IgD-negative memory B cell (primary cell): ENCODE measurements around the gene UBE2Q2. TPM values are rescaled to one million over a fixed set of nuclear protein-coding genes. Genes with fewer than 3 reads are reported as not detected.
"Not testable (repeated sequence)": the region's sequence is repeated elsewhere in the genome, so short reads cannot be mapped to it uniquely, and the experiment has no call there.

Source experiments
- H3K27ac Mint-ChIP-seq, 3 donors: one replicate each; pipeline ENCODE4 v1.8.0; 2020 to 2022; ENCODE audit warnings: mild to moderate bottlenecking in 3 of 3, mixed read lengths in 3 of 3, moderate library complexity in 1 of 3
- H3K27me3 Mint-ChIP-seq: one replicate; pipeline ENCODE4 v1.8.0; 2021; ENCODE audit warnings: mixed read lengths
- H3K36me3 Mint-ChIP-seq: one replicate; pipeline ENCODE4 v1.8.0; 2020; ENCODE audit warnings: mild to moderate bottlenecking, mixed read lengths
- H3K4me1 Mint-ChIP-seq, 3 donors: one replicate each; pipeline ENCODE4 v1.8.0; 2020 to 2022; ENCODE audit warnings: mixed read lengths in 3 of 3, mild to moderate bottlenecking in 1 of 3
- H3K4me3 Mint-ChIP-seq, 4 donors: one replicate each; pipeline ENCODE4 v1.8.0; 2020 to 2022; ENCODE audit warnings: mild to moderate bottlenecking in 4 of 4, mixed read lengths in 4 of 4, moderate library complexity in 3 of 4
- H3K9me3 Mint-ChIP-seq, 3 donors: one replicate each; pipeline ENCODE4 v1.8.0; 2020 to 2021; ENCODE audit warnings: mixed read lengths in 3 of 3, mild to moderate bottlenecking in 1 of 3
- polyA plus RNA-seq: library from polyadenylated mRNA; unstranded; fragments of 300-500 nt; fragmentation: Illumina TruSeq; gene quantifications from one replicate; pipeline ENCODE4 v1.2.3, GENCODE V29; 2021

UBE2Q2 gene
- polyA plus RNA-seq, 1 donor from 2014 or later: 21.4 TPM

DNA sequence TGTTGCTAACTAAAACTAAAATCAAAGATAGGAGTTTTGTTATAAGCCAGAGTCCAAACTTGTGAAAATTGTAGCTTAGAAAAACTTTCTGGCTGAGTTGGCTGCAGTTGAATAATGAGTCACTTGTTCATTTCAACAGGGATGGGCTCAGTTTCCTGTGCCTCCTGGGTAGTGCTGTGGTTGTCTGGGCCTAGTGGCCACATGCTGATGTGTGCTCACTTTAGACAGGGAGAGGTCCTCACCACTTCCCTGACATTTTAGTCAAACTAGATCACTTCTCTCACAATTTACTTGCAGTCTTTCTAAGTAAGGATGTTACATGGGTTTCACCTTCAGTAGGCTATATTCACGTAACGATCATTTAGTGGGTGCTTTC, 6.3 kb upstream of the UBE2Q2 start:
- Mint-ChIP-seq H3K27ac (no peak overlapping the region), H3K36me3 (no peaks in the 10 kb centered on the region), H3K4me1 (peaks cover 0 to 5% (median 1%) of the 10 kb centered on the region in 3 donors), H3K9me3 (no peaks in the 10 kb centered on the region), H3K27me3 (no peaks in the 10 kb centered on the region), H3K4me3 (no peak overlapping the region)

DNA sequence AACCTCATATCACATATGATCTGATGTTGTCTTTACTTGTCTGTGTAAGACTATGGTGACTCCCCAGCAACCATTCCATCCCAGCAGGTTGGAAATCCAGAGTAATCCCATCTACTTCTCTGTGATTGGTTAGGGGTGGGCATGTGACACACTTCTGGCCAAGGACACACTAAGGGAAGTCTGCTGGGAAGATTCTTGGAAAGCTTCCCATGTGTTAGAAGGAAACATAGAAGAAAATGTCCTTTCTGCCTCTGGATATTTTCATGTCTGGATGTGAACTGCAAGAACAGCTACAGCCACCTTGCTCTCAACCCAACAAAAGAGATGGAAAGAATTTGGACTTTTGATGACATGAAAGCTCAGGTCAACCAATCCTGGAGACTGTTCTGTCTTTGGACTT, 2.6 kb upstream of the UBE2Q2 start:
- H3K9me3 Mint-ChIP-seq: no peaks in the 10 kb centered on the region
- H3K27ac Mint-ChIP-seq: peak overlapping the region in 1 of 3 donors; percentile 23
- H3K4me3 Mint-ChIP-seq: peak overlapping the region in 1 of 4 donors; percentile 91
- peaks cover 18 to 21% (median 21%) of the 10 kb centered on the region in 3 donors for H3K4me1 Mint-ChIP-seq
- peaks cover under 1% of the 10 kb centered on the region for H3K36me3 Mint-ChIP-seq
- H3K27me3 Mint-ChIP-seq: no peaks in the 10 kb centered on the region

DNA sequence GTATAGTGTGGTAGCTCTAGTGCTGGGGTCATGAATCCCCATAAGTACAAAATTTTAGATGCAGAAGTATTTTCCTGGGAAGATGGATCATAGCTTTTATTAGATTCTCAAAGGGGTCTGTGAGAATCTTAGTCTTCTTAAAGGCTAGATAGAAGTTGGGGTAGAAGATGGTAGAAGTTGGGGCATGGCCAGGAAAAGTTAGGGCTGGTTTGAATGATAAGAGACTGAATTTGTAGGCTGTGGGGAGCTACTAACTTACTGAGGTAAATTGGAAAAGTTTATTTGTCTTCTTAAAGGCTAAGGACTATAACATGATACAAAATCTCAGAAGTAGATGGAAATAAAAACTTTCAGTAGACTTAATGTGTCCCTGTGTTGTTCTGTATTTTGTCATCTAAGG, 1.6 kb upstream of the UBE2Q2 start:
- Mint-ChIP-seq H3K9me3 (no peaks in the 10 kb centered on the region), H3K36me3 (peaks cover 1% of the 10 kb centered on the region), H3K27me3 (no peaks in the 10 kb centered on the region), H3K4me3 (peak overlapping the region; percentile 13 to 91 (median 76)), H3K27ac (peak overlapping the region in 2 of 3 donors; percentile 20 to 46), H3K4me1 (peaks cover 21 to 26% (median 23%) of the 10 kb centered on the region in 3 donors)

DNA sequence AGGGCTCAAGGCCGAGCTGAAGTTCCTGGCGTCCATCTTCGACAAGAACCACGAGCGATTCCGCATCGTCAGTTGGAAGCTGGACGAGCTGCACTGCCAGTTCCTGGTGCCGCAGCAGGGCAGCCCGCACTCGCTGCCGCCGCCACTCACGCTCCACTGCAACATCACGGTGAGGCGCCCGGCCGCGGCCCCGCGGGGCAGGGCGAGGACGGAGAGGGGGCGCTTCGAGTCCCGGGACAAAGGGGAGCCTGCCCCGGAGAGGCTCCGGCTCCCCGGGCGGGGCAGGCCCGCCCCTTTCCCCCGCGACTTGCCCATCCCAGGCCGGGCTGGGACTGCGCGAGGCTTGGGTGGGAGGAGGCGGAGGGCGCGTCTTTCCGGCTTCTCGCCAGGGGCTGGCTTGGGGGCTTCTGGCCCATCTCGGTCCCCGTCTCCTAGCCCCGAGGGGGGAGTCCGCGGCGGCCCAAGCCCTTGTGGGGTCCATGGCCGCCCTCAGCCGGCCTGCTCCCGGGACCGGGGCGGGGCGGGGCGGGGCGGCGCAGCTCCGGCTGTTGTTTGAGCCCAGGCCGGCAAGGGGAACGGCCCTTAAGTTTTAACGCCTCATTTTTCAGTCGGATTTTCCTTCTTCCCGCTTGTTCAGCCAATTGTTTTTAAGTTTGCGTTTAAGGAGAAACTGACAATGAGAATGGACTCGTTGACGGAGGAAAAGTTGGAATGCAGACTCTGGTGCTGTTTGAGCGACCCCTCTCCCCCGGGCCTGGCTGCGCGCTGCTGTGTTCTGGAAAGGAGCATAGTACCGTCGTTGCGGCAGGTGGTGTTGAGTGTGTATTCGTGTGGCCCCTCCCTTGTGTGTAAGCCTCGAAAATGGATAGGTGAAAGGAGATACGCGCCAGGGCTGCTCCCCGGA, 683 bp downstream of the UBE2Q2 start:
- Mint-ChIP-seq H3K27ac (peak overlapping the region; percentile 87 to 93 (median 89)), H3K4me3 (peak overlapping the region; percentile 90 to 97 (median 96)), H3K36me3 (peaks cover 4% of the 10 kb centered on the region), H3K4me1 (peaks cover 33 to 43% (median 41%) of the 10 kb centered on the region in 3 donors), H3K27me3 (no peaks in the 10 kb centered on the region), H3K9me3 (no peaks in the 10 kb centered on the region)

DNA sequence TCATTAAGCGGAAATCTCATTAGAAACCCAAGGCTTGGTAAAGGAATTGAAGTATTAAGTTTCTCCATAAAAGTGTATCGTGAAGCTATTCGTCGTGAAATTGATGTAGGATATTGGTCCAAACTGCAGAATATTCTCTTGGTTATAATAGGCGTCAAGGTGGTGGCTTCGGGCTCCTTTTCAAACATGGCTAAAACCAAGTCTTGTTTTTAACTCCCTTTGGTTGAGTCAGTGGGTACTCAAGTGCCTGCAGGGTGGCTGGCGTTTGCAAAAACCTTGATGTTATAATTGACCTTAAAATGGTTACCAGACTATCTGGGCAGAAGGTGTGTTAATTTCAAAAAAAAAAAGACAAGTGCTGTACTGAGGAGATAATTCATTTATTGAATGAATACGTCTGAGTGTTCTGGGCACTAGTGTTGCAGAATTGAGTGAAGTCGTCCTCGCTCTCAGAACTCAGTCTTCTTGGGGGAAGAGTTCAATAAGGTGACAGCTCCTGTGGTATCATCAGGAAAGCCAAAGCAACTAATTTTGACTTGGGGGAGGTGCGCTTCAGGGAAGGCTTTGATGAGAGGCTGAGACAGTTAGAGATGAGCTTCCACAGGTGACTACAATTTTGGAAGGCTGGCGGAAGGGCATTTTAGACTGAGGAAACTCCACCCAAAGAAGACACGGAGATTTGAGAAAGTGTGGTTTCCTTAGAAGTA, 1.5 kb downstream of the UBE2Q2 start:
- Mint-ChIP-seq H3K9me3 (no peaks in the 10 kb centered on the region), H3K36me3 (peaks cover 4% of the 10 kb centered on the region), H3K27ac (peak overlapping the region; percentile 85 to 93 (median 87)), H3K4me1 (peaks cover 33 to 48% (median 45%) of the 10 kb centered on the region in 3 donors), H3K27me3 (no peaks in the 10 kb centered on the region), H3K4me3 (peak overlapping the region; percentile 90 to 97 (median 96))

DNA sequence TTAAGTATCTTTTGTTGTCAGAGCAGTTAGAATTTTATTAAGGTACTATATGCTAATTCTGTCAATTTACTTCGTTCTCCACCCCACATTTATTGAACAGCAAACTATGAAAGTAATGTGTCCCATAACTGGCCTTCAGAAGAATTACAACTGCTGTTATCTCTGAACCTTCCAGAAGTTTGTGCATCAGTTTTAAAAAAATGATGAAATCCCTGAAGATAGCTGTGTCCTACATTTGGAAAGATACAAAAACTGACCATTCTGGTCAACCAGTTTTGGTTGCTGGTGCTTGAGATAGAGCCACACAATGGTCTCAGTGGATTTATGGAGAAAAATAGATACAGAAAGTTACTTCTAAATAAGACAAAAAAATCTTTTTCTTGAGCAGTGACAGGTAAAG, 5.9 kb downstream of the UBE2Q2 start:
- H3K27ac Mint-ChIP-seq: no peak overlapping the region
- H3K4me1 Mint-ChIP-seq: peaks cover 46 to 56% (median 53%) of the 10 kb centered on the region in 3 donors
- H3K36me3 Mint-ChIP-seq: peaks cover 7% of the 10 kb centered on the region
- H3K9me3 Mint-ChIP-seq: no peaks in the 10 kb centered on the region
- H3K4me3 Mint-ChIP-seq: peak overlapping the region in 1 of 4 donors; percentile 35
- no peaks in the 10 kb centered on the region for H3K27me3 Mint-ChIP-seq

DNA sequence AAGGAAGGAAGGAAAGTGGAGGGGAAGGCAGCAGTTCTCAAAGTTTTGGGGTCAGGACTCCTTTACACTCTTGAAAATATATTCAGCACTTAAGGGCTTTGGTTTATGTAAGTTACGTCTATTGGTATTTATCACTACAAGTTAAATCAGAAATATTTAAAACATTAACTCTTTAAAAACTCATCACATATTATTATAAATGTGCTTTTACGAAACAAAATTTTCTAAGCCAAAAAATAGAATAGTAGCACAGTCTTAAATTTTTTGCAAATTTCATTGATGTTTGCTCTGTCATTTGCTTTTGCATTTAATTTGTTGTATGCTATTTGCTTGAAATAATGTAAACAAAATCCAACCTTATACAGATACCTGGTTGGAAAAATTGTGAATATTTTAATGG, 7.5 kb downstream of the UBE2Q2 start:
- peak overlapping the region in 1 of 4 donors; percentile 78 for H3K4me3 Mint-ChIP-seq
- no peaks in the 10 kb centered on the region for H3K9me3 Mint-ChIP-seq
- peaks cover 31 to 42% (median 38%) of the 10 kb centered on the region in 3 donors for H3K4me1 Mint-ChIP-seq
- peaks cover 6% of the 10 kb centered on the region for H3K36me3 Mint-ChIP-seq
- no peak overlapping the region for H3K27ac Mint-ChIP-seq
- no peaks in the 10 kb centered on the region for H3K27me3 Mint-ChIP-seq

DNA sequence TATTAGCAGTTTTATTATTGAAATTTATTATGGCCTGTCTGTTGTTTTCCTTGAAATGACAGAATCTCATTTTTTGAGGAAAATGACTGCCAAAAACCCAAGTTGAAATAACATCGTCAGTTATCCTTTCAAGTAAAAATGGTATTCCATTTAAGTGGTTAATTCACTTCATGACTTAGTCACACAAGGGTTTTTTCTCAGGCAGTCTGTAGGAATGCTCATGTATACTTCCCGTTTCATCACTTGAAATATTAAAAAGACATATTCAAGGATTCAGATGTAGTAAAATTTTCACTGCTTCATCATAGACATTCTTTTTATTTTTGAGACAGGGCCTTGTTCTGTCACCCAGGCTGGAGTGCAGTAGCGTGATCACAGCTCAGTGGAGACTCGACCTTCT, 8.3 kb downstream of the UBE2Q2 start:
- H3K27me3 Mint-ChIP-seq, H3K36me3 Mint-ChIP-seq, H3K9me3 Mint-ChIP-seq, H3K4me3 Mint-ChIP-seq, H3K27ac Mint-ChIP-seq: not testable (repeated sequence)
- H3K4me1 Mint-ChIP-seq: peaks cover 29 to 37% (median 37%) of the 10 kb centered on the region in 3 donors

DNA sequence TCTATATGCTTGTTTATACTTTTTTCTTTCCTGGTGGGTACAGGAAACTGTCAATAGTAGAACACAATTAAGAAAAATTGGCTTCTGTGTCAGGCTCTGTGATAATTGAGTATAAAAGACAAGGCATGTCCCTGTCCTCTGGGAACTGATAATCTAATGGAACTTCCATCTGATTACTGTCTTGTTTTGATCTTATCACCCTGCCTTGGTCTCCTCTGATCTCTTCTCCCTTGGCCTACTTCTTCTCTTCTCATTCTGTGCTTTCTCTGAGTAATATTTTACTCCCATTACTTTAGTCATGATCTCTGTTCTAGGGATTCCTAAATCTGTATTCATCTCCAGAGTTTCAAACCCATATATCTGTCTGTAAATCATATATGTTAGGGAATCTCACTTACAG, 14.6 kb downstream of the UBE2Q2 start:
- peaks cover 1% of the 10 kb centered on the region for H3K36me3 Mint-ChIP-seq
- H3K9me3 Mint-ChIP-seq: no peaks in the 10 kb centered on the region
- H3K4me3 Mint-ChIP-seq: no peak overlapping the region
- peak overlapping the region in 1 of 3 donors; percentile 76 for H3K27ac Mint-ChIP-seq
- H3K27me3 Mint-ChIP-seq: no peaks in the 10 kb centered on the region
- H3K4me1 Mint-ChIP-seq: peaks cover 2 to 11% (median 8%) of the 10 kb centered on the region in 3 donors

DNA sequence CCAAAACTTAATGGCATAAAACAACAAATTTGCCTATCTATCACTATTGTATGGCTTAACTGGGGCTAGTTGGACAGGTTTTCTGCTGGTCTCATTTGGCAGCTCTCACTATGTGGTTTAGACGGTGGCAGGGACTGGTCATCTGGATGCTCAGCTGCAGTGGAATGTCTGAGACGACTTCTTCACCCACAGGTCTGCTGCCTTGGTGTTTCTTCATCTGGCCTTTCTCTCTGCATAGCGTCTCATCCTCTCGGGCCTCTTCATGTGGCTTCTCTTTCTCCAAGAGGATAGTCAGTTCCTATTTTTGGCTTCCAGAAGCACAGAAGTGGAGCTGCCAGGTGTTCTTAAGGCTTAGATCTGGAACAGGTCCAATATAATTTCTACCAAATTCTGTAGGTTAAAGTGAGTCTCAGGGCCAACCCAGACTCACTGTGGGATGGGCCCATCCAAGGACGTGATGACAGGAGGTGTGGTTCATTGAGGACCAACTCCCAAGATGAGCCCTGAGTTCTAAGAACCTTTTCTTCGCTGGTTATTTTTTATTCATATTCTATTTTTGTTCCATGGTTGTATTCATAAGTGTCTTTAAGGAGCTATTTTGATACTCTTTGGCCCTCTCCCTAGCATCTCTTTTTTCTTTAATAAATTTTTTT, 18.6 kb downstream of the UBE2Q2 start:
- peaks cover 1% of the 10 kb centered on the region for H3K36me3 Mint-ChIP-seq
- peaks cover 1% of the 10 kb centered on the region for H3K27me3 Mint-ChIP-seq
- H3K4me3 Mint-ChIP-seq: no peak overlapping the region
- no peaks in the 10 kb centered on the region for H3K9me3 Mint-ChIP-seq
- H3K4me1 Mint-ChIP-seq: peaks cover 7 to 20% (median 8%) of the 10 kb centered on the region in 3 donors
- H3K27ac Mint-ChIP-seq: no peak overlapping the region

DNA sequence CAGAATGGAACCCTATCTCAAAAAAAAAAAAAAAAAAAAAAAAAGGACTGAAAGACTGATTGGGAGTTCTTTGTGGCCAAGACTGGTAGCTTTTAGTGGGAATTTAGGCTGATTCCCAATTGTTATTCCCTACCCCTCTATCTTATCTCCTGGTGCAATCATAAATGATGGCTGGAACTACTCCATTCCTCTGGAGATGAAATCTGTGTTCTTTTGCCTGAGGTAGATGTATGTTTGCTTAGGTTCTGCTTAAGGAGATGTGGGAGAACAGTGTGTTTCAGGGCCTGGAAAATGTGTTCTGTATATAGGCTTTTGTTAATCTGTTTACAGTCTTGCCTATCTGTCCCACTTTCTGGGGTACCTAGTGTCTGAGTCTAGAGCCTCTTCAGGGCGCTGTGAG, 19.5 kb downstream of the UBE2Q2 start:
- Mint-ChIP-seq H3K36me3 (peaks cover 1% of the 10 kb centered on the region), H3K4me3 (no peak overlapping the region), H3K27ac (no peak overlapping the region), H3K27me3 (peaks cover 1% of the 10 kb centered on the region), H3K9me3 (no peaks in the 10 kb centered on the region), H3K4me1 (peaks cover 16 to 29% (median 16%) of the 10 kb centered on the region in 3 donors)

DNA sequence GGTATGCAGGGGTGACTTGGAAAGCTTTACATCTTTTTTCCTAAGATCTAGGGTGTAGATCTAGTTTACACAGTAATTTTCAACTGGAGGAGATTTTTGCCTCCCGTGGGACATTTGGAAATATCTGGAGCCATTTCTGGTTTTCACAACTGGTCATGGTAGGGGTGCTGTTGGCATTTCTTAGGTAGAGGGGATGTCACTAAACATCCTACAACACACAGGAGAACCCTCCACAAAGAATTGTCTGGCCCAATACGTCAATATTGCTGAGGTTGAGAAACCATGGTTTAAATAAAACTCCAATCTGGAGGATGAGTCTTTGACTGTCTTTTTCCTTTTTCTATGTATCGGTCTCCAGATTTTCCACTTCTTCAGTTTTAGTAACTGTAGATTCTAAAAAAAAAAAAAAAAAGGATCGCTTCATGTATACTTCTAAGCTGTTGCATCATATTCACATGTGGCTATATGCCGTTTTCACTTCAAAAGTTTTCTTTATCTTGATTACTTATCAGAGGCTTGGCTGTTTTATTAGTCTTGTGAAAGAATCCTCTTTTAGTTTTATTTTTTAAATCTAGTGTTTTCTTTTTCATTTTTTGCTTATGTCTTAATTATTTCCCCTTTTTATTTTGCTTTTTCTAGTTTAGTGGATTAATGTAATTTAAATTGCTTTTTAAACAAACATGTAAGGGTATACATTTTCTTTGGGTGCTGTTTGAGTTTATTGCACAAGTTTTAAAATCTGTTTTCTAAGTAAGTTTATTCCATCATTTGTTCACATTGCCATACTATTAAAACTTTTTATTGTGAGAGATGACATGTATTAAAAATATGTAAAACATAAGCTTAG, 21.2 kb downstream of the UBE2Q2 start:
- peaks cover under 1% of the 10 kb centered on the region for H3K36me3 Mint-ChIP-seq

DNA sequence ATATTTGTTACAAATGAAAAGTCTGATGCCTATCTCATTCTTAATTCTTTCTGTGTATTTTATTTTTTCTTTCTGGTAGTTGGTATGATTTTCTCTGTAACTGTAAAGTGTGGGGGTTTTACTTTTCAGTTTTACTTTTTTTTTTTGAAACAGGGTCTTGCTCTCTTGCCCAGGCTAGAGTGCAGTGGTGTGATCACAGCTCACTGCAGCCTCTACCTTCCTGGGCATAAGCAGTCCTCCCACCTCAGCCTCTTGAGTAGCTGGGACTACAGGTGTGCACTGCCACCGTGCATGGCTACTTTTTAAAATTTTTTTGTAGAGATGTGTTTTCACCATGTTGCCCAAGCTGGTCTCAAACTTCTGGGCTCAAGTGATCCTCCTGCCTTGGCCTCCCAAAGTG, 22.8 kb downstream of the UBE2Q2 start:
- H3K4me3 Mint-ChIP-seq, H3K9me3 Mint-ChIP-seq, H3K36me3 Mint-ChIP-seq, H3K27me3 Mint-ChIP-seq: not testable (repeated sequence)
- H3K27ac Mint-ChIP-seq: peak overlapping the region in 2 of 3 donors; percentile 48 to 59
- H3K4me1 Mint-ChIP-seq: peaks cover 30 to 34% (median 34%) of the 10 kb centered on the region in 3 donors

More for the DNA sequence above, 21.2 kb downstream of the UBE2Q2 start:
- H3K27me3 Mint-ChIP-seq: peaks cover 1% of the 10 kb centered on the region
- no peak overlapping the region for H3K4me3 Mint-ChIP-seq
- H3K27ac Mint-ChIP-seq: no peak overlapping the region
- no peaks in the 10 kb centered on the region for H3K9me3 Mint-ChIP-seq
- H3K4me1 Mint-ChIP-seq: peaks cover 28 to 39% (median 29%) of the 10 kb centered on the region in 3 donors

DNA sequence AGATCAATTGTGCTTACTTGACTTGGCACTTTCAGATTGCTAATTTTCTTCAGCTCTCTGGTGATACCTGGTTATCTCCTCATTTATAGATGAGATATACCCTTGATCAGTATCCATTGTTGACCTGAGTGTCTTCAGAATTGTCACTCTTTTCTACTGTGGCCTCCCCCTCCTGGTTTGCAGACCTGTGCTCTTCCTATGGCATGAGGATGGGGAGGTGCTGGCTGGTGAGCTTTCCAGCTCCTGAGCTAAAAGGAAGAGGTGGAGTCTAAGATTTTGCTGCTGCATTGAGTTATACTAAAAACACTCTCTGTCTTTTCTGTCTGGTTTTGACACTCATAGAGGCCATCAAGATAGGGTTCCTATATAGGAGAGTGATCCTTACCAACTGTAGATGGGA, 23.7 kb downstream of the UBE2Q2 start:
- Mint-ChIP-seq H3K4me1 (peaks cover 30 to 34% (median 34%) of the 10 kb centered on the region in 3 donors), H3K9me3 (no peaks in the 10 kb centered on the region), H3K27me3 (peaks cover 1% of the 10 kb centered on the region), H3K4me3 (peak overlapping the region; percentile 65 to 84 (median 74)), H3K36me3 (peaks cover 3% of the 10 kb centered on the region), H3K27ac (peak overlapping the region; percentile 48 to 91 (median 72))
